Neural progenitor cell (in vitro differentiated cells): ENCODE results near the gene NDUFA8.

Experiments used
- CTCF ChIP-seq: fragments of 200-600 bp; sonication (generic); IDR thresholded peaks from 2 replicates; pipeline ENCODE4 v1.5.1; 2017; ENCODE audit warnings: antibody characterized with exemption, mild to moderate bottlenecking
- EZH2 ChIP-seq: fragments of 200-600 bp; sonication (generic); IDR thresholded peaks from 2 replicates; pipeline ENCODE4 v1.6.1; 2017; ENCODE audit warnings: antibody characterized with exemption, mild to moderate bottlenecking, moderate library complexity

- TF ChIP-seq CTCF (no peak), EZH2 (no peak)
These were observed 19.0 kb downstream of the NDUFA8 start for GRCh38 chr9:122140368-122141193.
